ENCODE measurements around the gene C1QTNF1. TPM values are rescaled to one million over a fixed set of nuclear protein-coding genes. Genes with fewer than 3 reads are reported as not detected.

Gene C1QTNF1
- polyA plus RNA-seq, 4 donors: 2.2 to 3.1 (median 2.6) TPM

- DNase-seq (ENCODE audit: low read depth in 4 of 4, low spot score in 2 of 4): no peak
Observed at GRCh38 chr17:79003661-79004411, 20.1 kb upstream of the C1QTNF1 start.

- no peak for DNase-seq (ENCODE audit: low read depth in 4 of 4, low spot score in 2 of 4)
Observed at GRCh38 chr17:79005063-79005861, 18.7 kb upstream of the C1QTNF1 start.

GRCh38 chr17:79006046-79006445 lies 17.9 kb upstream of the C1QTNF1 start:
- DNase-seq (ENCODE audit: low read depth in 4 of 4, low spot score in 2 of 4): no peak

GRCh38 chr17:79006794-79007503 lies 17.0 kb upstream of the C1QTNF1 start:
- DNase-seq (ENCODE audit: low read depth in 4 of 4, low spot score in 2 of 4): no peak

- no peak for DNase-seq (ENCODE audit: low read depth in 4 of 4, low spot score in 2 of 4)
Observed at GRCh38 chr17:79007504-79008381, 16.2 kb upstream of the C1QTNF1 start.

- no peak for DNase-seq (ENCODE audit: low read depth in 4 of 4, low spot score in 2 of 4)
Observed at GRCh38 chr17:79008666-79009387, 15.1 kb upstream of the C1QTNF1 start.

- peak; percentile 72 to 88 (median 80) for DNase-seq (ENCODE audit: low read depth in 4 of 4, low spot score in 2 of 4)
Observed at GRCh38 chr17:79009397-79010303, 14.3 kb upstream of the C1QTNF1 start, which contains the start of gene CANT1. Gene CANT1, minus strand, starts transcription at chr17:79009764. Its CDS starts 12,142 bp downstream, at chr17:78997622.

- DNase-seq (ENCODE audit: low read depth in 4 of 4, low spot score in 2 of 4): no peak
Observed at GRCh38 chr17:79010304-79010646, 13.7 kb upstream of the C1QTNF1 start.

GRCh38 chr17:79011451-79012147 lies 12.4 kb upstream of the C1QTNF1 start:
- DNase-seq (ENCODE audit: low read depth in 4 of 4, low spot score in 2 of 4): no peak

- DNase-seq (ENCODE audit: low read depth in 4 of 4, low spot score in 2 of 4): no peak
Observed at GRCh38 chr17:79012563-79013134, 11.3 kb upstream of the C1QTNF1 start.

GRCh38 chr17:79014158-79014758 lies 9.7 kb upstream of the C1QTNF1 start:
- DNase-seq (ENCODE audit: low read depth in 4 of 4, low spot score in 2 of 4): no peak

- DNase-seq (ENCODE audit: low read depth in 4 of 4, low spot score in 2 of 4): no peak
Observed at GRCh38 chr17:79017546-79018369, 6.2 kb upstream of the C1QTNF1 start.

- no peak for DNase-seq (ENCODE audit: low read depth in 4 of 4, low spot score in 2 of 4)
Observed at GRCh38 chr17:79018370-79018695, 5.6 kb upstream of the C1QTNF1 start.

- DNase-seq (ENCODE audit: low read depth in 4 of 4, low spot score in 2 of 4): no peak
Observed at GRCh38 chr17:79019261-79019631, 4.7 kb upstream of the C1QTNF1 start.

GRCh38 chr17:79019632-79020584 lies 4.1 kb upstream of the C1QTNF1 start:
- no peak for DNase-seq (ENCODE audit: low read depth in 4 of 4, low spot score in 2 of 4)

Measured in left renal cortex interstitium (tissue), 4 donors.